HCT116 (cell line): ENCODE results near the gene TUSC1. TPM values are rescaled to one million over a fixed set of nuclear protein-coding genes. Genes with fewer than 3 reads are reported as not detected.

ENCODE experiments used
- ATAC-seq: fragments of 200-7000 bp; cut with Tn5 transposase; 2 replicates; pipeline ENCODE4 v1.9.1; 2020; ENCODE audit warnings: mild to moderate bottlenecking, moderate library complexity
- Bru-seq: library from RNA; stranded (reverse); fragments of 400-500 nt; gene quantifications from one replicate; lab custom pipeline; 2021; lab: Mats Ljungman, UMichigan
- BruChase-seq, 2 experiments: library from RNA; stranded (reverse); fragments of 400-500 nt; gene quantifications; one replicate each; lab custom pipeline; 2021; lab: Mats Ljungman, UMichigan
- BruUV-seq: library from RNA; stranded (reverse); fragments of 400-500 nt; replicated peaks from 2 replicates; lab custom pipeline; 2021; lab: Mats Ljungman, UMichigan
- CTCF ChIA-PET: fragments of 300-600 bp; sonication (Branson Sonifier 250); formaldehyde crosslinking; loops from one replicate; lab custom pipeline; 2021; ENCODE audit warnings: antibody characterized with exemption; lab: Charles Lee
- POLR2A ChIA-PET: fragments of 300-600, 350-600 bp; sonication (Branson Sonifier 250); formaldehyde crosslinking; loops from one replicate; lab custom pipeline; 2021; ENCODE audit warnings: antibody characterized with exemption; lab: Charles Lee
- RAD21 ChIA-PET, 2 experiments: fragments of 300-600 bp; sonication (Branson Sonifier 250); formaldehyde crosslinking; loops; one replicate each; lab custom pipeline; 2023; ENCODE audit warnings: low total read pairs in 2 of 2; ENCODE audit not compliant: uncharacterized antibody in 2 of 2, unreplicated experiment in 2 of 2, low non-redundant PET in 1 of 2; lab: Charles Lee
- DNase-seq: peaks from one replicate; pipeline ENCODE4 v3.0.0-alpha.2; 2010; ENCODE audit warnings: low read depth, low spot score
- H2AFZ ChIP-seq: fragments of 200-600 bp; shearing (Covaris generic), sonication (generic); 2 replicates; pipeline ENCODE4 v1.6.1; 2017; ENCODE audit warnings: low read depth, mixed run types, mixed read lengths, antibody characterized with exemption, low read length; ENCODE audit not compliant: poor library complexity, severe bottlenecking
- H3K27ac ChIP-seq: 2 replicates; pipeline ENCODE4 v1.5.1; 2012; ENCODE audit warnings: low read depth, low read length
- H3K27me3 ChIP-seq: fragments of 200-600 bp; sonication (generic); 2 replicates; pipeline ENCODE4 v1.6.1; 2016; ENCODE audit warnings: mixed run types, low read length, mixed read lengths; ENCODE audit not compliant: insufficient read depth
- H3K36me3 ChIP-seq, 2 experiments: fragments of 200-500 bp in 1 of 2; fragments of 200-600 bp in 1 of 2; sonication (Bioruptor generic) in 1 of 2; sonication (generic) in 1 of 2; 2 replicates each; pipeline versions ENCODE4 v1.5.1 to v1.6.1; 2014 to 2016; ENCODE audit warnings: low read length in 2 of 2, inconsistent platforms in 1 of 2, mixed read lengths in 1 of 2, mixed run types in 1 of 2; ENCODE audit not compliant: insufficient read depth in 2 of 2, control insufficient read depth in 1 of 2
- H3K4me1 ChIP-seq, 2 experiments: fragments of 200-600 bp in 1 of 2; sonication (generic) in 1 of 2; 2 replicates each; pipeline versions ENCODE4 v1.5.1 to v1.6.1; 2012 to 2017; ENCODE audit warnings: low read length in 2 of 2, inconsistent platforms in 1 of 2, mild to moderate bottlenecking in 1 of 2, mixed read lengths in 1 of 2, mixed run types in 1 of 2, moderate library complexity in 1 of 2; ENCODE audit not compliant: insufficient read depth in 2 of 2, control insufficient read depth in 1 of 2
- H3K4me2 ChIP-seq: fragments of 200-600 bp; sonication (generic); 2 replicates; pipeline ENCODE4 v1.6.1; 2017; ENCODE audit warnings: mixed run types, low read length, mixed read lengths
- H3K4me3 ChIP-seq, 2 experiments: fragments of 200-600 bp in 1 of 2; sonication (generic) in 1 of 2; replicated peaks in 1 of 2; 2 replicates each; pipeline ENCODE4 v1.5.1; 2011 to 2016; ENCODE audit warnings: low read length in 2 of 2, control low read depth in 1 of 2, low read depth in 1 of 2, mild to moderate bottlenecking in 1 of 2, mixed read lengths in 1 of 2, mixed run types in 1 of 2
- H3K79me2 ChIP-seq: fragments of 200-600 bp; sonication (generic); 2 replicates; pipeline ENCODE4 v1.6.1; 2017; ENCODE audit warnings: mild to moderate bottlenecking, mixed run types, low read length, moderate library complexity, mixed read lengths; ENCODE audit not compliant: insufficient read depth
- H3K9ac ChIP-seq: fragments of 200-600 bp; sonication (generic); 2 replicates; pipeline ENCODE4 v1.6.1; 2016; ENCODE audit warnings: low read length, mixed read lengths
- H3K9me2 ChIP-seq: fragments of 200-600 bp; sonication (generic), shearing (Covaris generic); 2 replicates; pipeline ENCODE4 v1.6.1; 2017; ENCODE audit warnings: mixed run types, mild to moderate bottlenecking, moderate library complexity; ENCODE audit not compliant: insufficient read depth
- H3K9me3 ChIP-seq, 2 experiments: fragments of 200-500 bp in 1 of 2; fragments of 200-600 bp in 1 of 2; sonication (Bioruptor generic) in 1 of 2; sonication (generic) in 1 of 2; 2 replicates each; pipeline ENCODE4 v1.6.1; 2014 to 2017; ENCODE audit warnings: low read length in 2 of 2, mixed read lengths in 2 of 2, inconsistent platforms in 1 of 2, low read depth in 1 of 2, mild to moderate bottlenecking in 1 of 2, mixed run types in 1 of 2, moderate library complexity in 1 of 2; ENCODE audit not compliant: control insufficient read depth in 1 of 2, insufficient read depth in 1 of 2
- H4K20me1 ChIP-seq: fragments of 200-600 bp; sonication (generic), shearing (Covaris generic); 2 replicates; pipeline ENCODE4 v1.6.1; 2017; ENCODE audit warnings: mixed run types, mild to moderate bottlenecking, moderate library complexity; ENCODE audit not compliant: insufficient read depth
- ATF3 ChIP-seq: IDR thresholded peaks from 2 replicates; pipeline ENCODE4 v1.6.1; 2012
- ELF1 ChIP-seq: IDR thresholded peaks from 2 replicates; pipeline ENCODE4 v1.6.1; 2012; ENCODE audit warnings: low read depth, borderline replicate concordance
- EZH2 ChIP-seq: fragments of 200-600 bp; sonication (generic); IDR thresholded peaks from 2 replicates; pipeline ENCODE4 v1.6.1; 2017; ENCODE audit warnings: antibody characterized with exemption, mixed run types
- POLR2A ChIP-seq: IDR thresholded peaks from 2 replicates; pipeline ENCODE4 v1.7.0; 2011; ENCODE audit warnings: borderline replicate concordance; ENCODE audit not compliant: insufficient read depth, insufficient read length; ENCODE audit errors: extremely low read depth
- TCF7L2 ChIP-seq: IDR thresholded peaks from 2 replicates; pipeline ENCODE4 v1.7.0; 2011; ENCODE audit warnings: borderline replicate concordance, inconsistent platforms; ENCODE audit not compliant: insufficient read depth, insufficient read length; ENCODE audit errors: extremely low read depth
- ZFX ChIP-seq: fragments of 450-650 bp; IDR thresholded peaks from 2 replicates; pipeline ENCODE4 v1.6.1; 2017
- ZNF274 ChIP-seq: fragments of 200-500 bp; sonication (Bioruptor generic); IDR thresholded peaks from 2 replicates; pipeline ENCODE4 v1.6.1; 2014; ENCODE audit warnings: mild to moderate bottlenecking, low read depth, low read length, inconsistent platforms
- intact Hi-C: fragments of 100-400 bp; cut with micrococcal nuclease; formaldehyde crosslinking; loops from 2 replicates; pipeline ENCODE4 v1.10.0; 2022
- long read RNA-seq: library from polyadenylated mRNA; unstranded; transcript quantifications from one replicate; pipeline ENCODE4 v2.0.0, GENCODE V29; 2021; ENCODE audit not compliant: unreplicated experiment
- polyA plus RNA-seq: library from polyadenylated mRNA; unstranded; fragments of >200 nt; gene quantifications from 2 replicates; pipeline ENCODE4 v1.2.1, GENCODE V29; 2012; ENCODE audit warnings: missing spikeins
- total RNA-seq: library from RNA; stranded (reverse); gene quantifications from one replicate; pipeline ENCODE4 v1.2.1, GENCODE V29; 2021; ENCODE audit not compliant: unreplicated experiment
- TF ChIP-seq, protein P1 (sequence below), 3 experiments: fragments of 200-600 bp in 1 of 3; sonication (generic) in 1 of 3; IDR thresholded peaks in 2 of 3; conservative IDR thresholded peaks in 1 of 3; 2 replicates each; pipeline ENCODE4 v1.5.1; 2012 to 2017; ENCODE audit warnings: low read depth in 2 of 3, low read length in 2 of 3, antibody characterized with exemption in 1 of 3, borderline replicate concordance in 1 of 3, control low read depth in 1 of 3, mild to moderate bottlenecking in 1 of 3, mixed read lengths in 1 of 3, mixed run types in 1 of 3, moderate library complexity in 1 of 3; ENCODE audit not compliant: insufficient read depth in 1 of 3

The TUSC1 gene
- total RNA-seq (not detected), Bru-seq, nascent RNA (not detected), BruChase-seq, experiment 1, labeled RNA remaining after a 6-hour chase (not detected), BruChase-seq, experiment 2, labeled RNA remaining after a 2-hour chase (not detected)
- polyA plus RNA-seq: not detected in 2 replicates
- long read RNA-seq: 0 reads

DNA sequence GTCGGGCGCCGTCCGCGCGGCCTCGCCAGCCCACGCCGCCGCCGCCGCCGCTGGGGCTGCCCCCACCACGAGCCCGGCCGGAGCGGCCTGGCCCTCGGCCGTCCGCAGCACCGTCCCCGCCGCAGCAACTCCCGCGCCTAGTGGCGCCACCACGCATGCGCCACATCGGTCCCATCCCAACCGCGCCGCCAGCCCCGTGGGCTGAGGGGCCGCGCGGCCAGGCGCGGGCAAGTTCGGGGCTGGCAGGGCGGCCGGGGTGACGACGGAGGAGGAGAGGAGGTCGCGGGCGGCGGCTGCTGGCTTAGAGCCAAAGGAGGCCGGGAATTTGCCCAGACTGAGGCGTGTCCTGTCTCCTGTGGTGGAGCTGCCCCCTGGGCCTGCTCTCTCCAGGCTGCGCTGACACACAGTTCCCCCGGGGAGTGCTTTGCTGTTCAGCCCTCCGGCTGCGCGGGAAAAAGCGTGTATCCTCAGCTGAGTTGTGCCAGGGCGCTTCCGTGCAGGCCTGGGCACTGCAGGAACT lies at the start of gene TUSC1:
TSS of gene TUSC1 (minus strand) at position 298 of the 520 bp plus-strand sequence. CDS start at position 166, 132 bp downstream.
- BruUV-seq: no TSS peak
- intact Hi-C loops: no loop called here
- ATAC-seq: no peak
- Histone ChIP-seq H4K20me1 (no peaks in the 10 kb centered on the region), H3K9ac (no peak within 1 kb of the TSS), H3K9me3 (peaks cover 0 to 9% of the 10 kb centered on the region in 2 experiments; a peak in 2 of 4 replicates), H3K4me2 (no peak within 1 kb of the TSS), H3K79me2 (no peaks in the 10 kb centered on the region), H3K9me2 (no peaks in the 10 kb centered on the region), H3K4me1 (no peaks in the 10 kb centered on the region), H3K4me3 (no peak within 1 kb of the TSS), H3K27ac (no peak within 1 kb of the TSS), H3K27me3 (no peaks in the 10 kb centered on the region), H2AFZ (no peak within 1 kb of the TSS)
- ChIA-PET POLR2A (no interaction called here), CTCF (no interaction called here)
- no peak for DNase-seq
- TF ChIP-seq ATF3: no peak
- no peak for TF ChIP-seq EZH2
- TF ChIP-seq TCF7L2: no peak
- TF ChIP-seq ZNF274: no peak
- TF ChIP-seq POLR2A: no peak
- TF ChIP-seq, protein P1, sequence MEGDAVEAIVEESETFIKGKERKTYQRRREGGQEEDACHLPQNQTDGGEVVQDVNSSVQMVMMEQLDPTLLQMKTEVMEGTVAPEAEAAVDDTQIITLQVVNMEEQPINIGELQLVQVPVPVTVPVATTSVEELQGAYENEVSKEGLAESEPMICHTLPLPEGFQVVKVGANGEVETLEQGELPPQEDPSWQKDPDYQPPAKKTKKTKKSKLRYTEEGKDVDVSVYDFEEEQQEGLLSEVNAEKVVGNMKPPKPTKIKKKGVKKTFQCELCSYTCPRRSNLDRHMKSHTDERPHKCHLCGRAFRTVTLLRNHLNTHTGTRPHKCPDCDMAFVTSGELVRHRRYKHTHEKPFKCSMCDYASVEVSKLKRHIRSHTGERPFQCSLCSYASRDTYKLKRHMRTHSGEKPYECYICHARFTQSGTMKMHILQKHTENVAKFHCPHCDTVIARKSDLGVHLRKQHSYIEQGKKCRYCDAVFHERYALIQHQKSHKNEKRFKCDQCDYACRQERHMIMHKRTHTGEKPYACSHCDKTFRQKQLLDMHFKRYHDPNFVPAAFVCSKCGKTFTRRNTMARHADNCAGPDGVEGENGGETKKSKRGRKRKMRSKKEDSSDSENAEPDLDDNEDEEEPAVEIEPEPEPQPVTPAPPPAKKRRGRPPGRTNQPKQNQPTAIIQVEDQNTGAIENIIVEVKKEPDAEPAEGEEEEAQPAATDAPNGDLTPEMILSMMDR (IDR thresholded peaks at IDR 0.05 in 2 of 3, conservative IDR thresholded peaks at IDR 0.05 in 1 of 3; ENCODE audit: borderline replicate concordance in 1 of 3, insufficient read depth in 1 of 3, low read depth in 2 of 3, low read length in 2 of 3): no peak
- no peak for TF ChIP-seq ZFX
- TF ChIP-seq ELF1: no peak
- TF ChIP-seq, all 23 proteins: peak for 0
- RAD21 ChIA-PET: no interaction called here
- H3K36me3 ChIP-seq: no peaks in the 10 kb centered on the region
